Coronary artery (tissue), 2 donors: ENCODE results near the gene LARP1.

Experiments used
- DNase-seq: peaks from one replicate; pipeline ENCODE4 v3.0.0-alpha.2; 2017; ENCODE audit warnings: low spot score
- H3K27ac ChIP-seq, 2 donors: fragments of 200-600 bp; sonication (generic); one replicate each; pipeline ENCODE4 v1.5.1; 2016 to 2019
- H3K4me3 ChIP-seq: fragments of 200-600 bp; sonication (generic); 2 replicates; pipeline ENCODE4 v1.5.1; 2016; ENCODE audit warnings: mild to moderate bottlenecking, moderate library complexity
- TF ChIP-seq, protein P1 (sequence below): fragments of 200-600 bp; sonication (generic); IDR thresholded peaks from one replicate; pipeline ENCODE4 v1.5.1; 2019; ENCODE audit warnings: antibody characterized with exemption

LARP1 gene

DNA sequence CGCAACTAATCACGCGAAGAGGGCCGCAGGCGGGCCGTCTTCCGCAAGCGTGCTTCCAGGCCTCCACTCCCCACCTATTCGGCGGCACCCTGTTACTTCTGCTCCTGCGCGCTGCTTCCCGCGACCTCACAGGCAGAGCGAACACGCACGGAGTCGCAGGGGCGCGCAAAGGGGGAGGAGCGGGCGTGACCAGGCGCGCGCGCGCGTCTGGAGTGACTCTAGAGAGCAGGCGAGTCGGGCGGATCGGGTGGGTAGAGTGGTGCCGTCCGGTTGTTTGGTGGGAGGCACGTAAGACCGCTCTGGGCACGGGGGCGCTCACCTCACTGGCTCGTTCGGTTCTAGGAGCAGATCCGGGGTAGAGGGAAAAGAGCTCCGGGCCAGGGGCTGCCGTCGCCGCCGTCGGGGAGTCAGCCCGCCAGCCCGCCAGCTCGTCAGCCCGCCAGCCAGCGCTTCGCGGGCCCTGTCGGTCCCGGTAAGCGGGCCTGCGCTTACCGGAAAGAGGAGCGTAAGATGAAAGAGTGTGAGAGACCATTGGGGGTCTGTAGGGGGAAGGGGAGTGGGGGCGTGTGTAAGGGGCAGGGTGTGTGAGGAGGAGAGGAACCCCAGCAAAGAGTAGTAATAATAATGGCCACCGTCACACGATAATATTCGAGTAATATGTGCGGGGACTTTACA lies 103.3 kb downstream of the LARP1 start, which contains the start of gene CNOT8:
CNOT8 (plus strand) TSS at position 331 of the 675 bp plus-strand sequence. CDS start 4,652 bp downstream, outside the sequence.
- DNase-seq, result peak; percentile 98
- H3K4me3 ChIP-seq, result peak within 1 kb of the TSS; percentile 93
- TF ChIP-seq, protein P1, sequence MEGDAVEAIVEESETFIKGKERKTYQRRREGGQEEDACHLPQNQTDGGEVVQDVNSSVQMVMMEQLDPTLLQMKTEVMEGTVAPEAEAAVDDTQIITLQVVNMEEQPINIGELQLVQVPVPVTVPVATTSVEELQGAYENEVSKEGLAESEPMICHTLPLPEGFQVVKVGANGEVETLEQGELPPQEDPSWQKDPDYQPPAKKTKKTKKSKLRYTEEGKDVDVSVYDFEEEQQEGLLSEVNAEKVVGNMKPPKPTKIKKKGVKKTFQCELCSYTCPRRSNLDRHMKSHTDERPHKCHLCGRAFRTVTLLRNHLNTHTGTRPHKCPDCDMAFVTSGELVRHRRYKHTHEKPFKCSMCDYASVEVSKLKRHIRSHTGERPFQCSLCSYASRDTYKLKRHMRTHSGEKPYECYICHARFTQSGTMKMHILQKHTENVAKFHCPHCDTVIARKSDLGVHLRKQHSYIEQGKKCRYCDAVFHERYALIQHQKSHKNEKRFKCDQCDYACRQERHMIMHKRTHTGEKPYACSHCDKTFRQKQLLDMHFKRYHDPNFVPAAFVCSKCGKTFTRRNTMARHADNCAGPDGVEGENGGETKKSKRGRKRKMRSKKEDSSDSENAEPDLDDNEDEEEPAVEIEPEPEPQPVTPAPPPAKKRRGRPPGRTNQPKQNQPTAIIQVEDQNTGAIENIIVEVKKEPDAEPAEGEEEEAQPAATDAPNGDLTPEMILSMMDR, result no peak
- peak within 1 kb of the TSS; percentile 90 to 97 for H3K27ac ChIP-seq

DNA sequence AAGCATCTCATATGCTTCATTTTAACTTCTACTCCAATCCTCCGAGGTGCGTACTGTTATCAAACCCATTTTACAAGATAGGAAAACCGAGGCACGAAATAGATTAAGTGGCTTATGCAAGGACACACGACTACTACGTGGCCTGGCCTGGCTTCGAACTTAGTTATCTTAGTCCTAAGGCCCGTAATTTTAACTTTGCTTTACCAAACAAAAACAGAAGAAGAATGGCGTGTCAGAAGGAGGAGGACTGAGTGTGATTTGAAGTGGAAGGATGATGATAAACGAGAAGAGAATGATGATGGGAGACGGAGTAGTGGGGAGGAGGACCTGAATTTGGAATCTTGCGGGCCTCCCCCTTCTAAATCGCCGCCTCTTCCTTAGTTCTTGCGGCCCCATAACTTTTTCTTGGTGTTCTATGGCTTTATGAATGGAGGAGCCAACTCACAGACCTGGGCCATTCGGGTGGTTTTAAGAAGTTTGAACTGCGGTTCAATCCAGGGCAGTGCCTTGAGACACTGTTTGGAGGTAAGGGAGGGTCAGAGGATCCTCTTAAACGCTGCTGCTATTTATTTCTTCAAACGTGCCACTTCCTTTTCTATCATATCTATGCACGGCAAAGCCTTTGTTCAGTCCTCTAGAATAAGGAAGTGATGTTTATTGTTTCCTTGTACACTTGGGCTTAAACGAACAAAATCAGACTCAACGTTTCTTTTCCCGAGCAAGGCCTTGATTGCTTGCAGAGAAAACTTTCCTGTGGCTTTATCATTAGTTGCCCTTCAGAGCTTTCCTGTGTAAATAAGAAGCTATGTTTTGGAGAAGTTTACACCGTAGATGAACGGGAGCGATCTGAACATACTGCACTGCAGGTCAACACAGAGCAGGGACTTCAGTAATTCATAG lies 104.0 kb downstream of the LARP1 start:
- Histone ChIP-seq H3K27ac (peak overlapping the region; percentile 90 to 97), H3K4me3 (peak overlapping the region; percentile 93)
- TF ChIP-seq, protein P1, result no peak
- no peak for DNase-seq

DNA sequence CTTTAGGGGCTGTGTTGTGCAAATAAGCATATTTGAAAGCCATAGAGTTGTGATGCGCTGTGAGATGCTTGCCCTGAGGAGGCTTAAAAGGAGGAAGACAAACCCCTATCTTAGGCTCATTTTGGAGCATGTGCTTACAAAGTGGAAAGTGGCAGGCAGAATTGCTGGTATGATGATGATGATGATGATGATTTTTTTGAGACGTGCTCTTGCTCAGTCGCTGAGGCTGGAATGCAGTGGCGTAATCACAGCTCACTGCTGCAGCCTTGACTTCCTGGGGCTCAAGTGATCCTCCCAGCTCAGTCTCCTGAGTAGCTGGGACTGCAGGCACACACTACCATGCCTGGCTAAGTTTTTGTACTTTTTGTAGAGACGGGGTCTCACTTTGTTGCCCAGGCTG lies 104.9 kb downstream of the LARP1 start:
- Histone ChIP-seq H3K4me3 (peak overlapping the region; percentile 93), H3K27ac (peak overlapping the region; percentile 90 to 97)
- TF ChIP-seq, protein P1, result no peak
- no peak for DNase-seq

DNA sequence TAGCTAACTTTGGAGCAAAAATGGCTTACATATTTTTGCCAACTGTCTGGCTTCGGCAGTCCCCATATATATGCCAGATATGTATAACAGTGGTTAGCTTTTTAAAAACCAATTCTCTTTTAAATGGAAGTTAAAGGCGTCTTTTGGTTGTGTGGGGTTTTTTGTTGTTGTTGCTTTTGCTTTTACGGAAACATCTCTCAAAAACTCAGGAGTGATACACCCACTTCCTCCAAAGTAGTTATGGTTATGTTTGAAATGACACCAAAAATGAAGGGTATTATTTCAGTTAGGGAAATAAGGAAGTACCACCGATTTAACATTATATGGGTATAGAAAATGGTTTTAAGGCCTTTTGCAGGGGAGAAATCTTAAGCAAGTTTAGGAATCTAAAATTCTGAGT lies 105.6 kb downstream of the LARP1 start:
- Histone ChIP-seq H3K4me3 (peak overlapping the region; percentile 93), H3K27ac (peak overlapping the region in 1 of 2 donors; percentile 97)
- TF ChIP-seq, protein P1, result no peak
- DNase-seq, result no peak

DNA sequence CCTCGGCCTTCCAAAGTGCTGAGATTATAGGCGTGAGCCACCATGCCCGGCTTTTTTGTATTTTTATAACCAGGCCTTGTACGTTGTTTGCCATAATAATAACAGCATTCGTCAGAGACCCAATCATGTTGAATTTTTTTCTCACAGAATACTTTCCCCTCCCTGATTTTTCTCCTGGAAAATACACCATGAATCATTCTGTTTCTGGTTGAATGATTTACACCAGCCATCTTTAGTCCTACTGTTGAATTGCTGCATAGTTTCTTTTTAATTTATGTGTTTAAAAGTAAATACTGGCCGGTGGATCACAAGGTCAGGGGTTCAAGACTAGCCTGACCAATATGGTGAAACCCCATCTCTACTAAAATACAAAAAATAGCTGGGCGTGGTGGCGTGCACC lies 106.8 kb downstream of the LARP1 start:
- Histone ChIP-seq H3K4me3 (no peak overlapping the region), H3K27ac (no peak overlapping the region)
- no peak for DNase-seq
- TF ChIP-seq, protein P1, result no peak

DNA sequence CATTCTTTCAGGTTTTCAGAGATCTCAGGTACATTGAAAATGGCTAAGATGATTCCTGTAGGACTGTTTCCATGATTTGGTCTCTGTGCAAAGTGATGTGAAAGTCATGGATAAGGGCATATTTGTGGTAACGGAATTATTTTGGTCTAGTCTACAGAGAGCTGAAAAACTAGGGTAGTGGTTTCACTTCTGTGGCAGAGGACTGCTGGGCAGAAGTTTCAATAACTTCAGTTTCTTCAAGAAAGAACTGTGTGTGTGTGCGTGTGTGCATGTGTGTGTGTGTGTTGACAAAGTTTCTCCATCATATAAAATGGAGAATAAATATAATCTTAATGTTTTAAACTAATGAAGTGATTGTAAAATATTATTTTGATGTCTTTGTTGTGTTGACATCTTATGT lies 107.6 kb downstream of the LARP1 start:
- Histone ChIP-seq H3K27ac (no peak overlapping the region), H3K4me3 (no peak overlapping the region)
- TF ChIP-seq, protein P1, result no peak
- DNase-seq, result no peak
